ENCODE data around the gene C2orf76. TPM values are rescaled to one million over a fixed set of nuclear protein-coding genes. Genes with fewer than 3 reads are reported as not detected.

C2orf76 gene
- total RNA-seq, 1 experiment from 2014 or later = 5.7 TPM

DNA sequence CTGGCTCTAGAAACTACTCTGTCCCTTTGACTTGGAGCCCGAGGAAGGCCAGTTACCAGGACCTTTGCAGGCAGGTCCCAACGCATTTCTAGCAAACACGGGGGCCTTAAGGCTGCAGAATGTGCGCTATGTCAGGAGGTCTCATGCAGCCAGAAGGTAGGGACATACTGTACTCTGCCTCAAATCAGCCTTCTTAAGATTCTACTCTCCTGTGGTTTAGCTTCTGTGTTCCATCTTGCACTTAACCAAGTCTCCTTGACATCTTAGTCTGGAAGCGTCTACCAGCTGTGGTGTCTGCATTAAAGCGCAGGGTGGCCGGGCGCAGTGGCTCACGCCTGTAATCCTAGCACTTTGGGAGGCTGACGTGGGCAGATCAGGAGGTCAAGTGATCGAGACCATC lies 77.5 kb downstream of the C2orf76 start:
- Histone ChIP-seq H3K4ac (ENCODE audit: low read depth, low read length) (no peak overlapping the region), H4K8ac (replicated peaks; ENCODE audit: insufficient read length, low read depth, low read length) (no peak overlapping the region), H2AK5ac (ENCODE audit: insufficient read length, low read length) (no peak overlapping the region), H2BK20ac (ENCODE audit: low read depth, low read length, poor library complexity, severe bottlenecking) (no peak overlapping the region), H3K23me2 (ENCODE audit: insufficient read length, low read depth, low read length, poor library complexity, severe bottlenecking) (no peaks in the 10 kb centered on the region), H2AFZ (ENCODE audit: low read length) (no peak overlapping the region), H2BK5ac (ENCODE audit: insufficient read length, low read length) (no peak overlapping the region), H3K4me1 (ENCODE audit: insufficient read depth, low read length) (no peaks in the 10 kb centered on the region), H3T11ph (ENCODE audit: low read length) (no peak overlapping the region), H3K27me3 (ENCODE audit: insufficient read depth, low read length) (no peaks in the 10 kb centered on the region), H3K18ac (ENCODE audit: insufficient read length, low read depth, low read length) (no peak overlapping the region), H4K5ac (ENCODE audit: insufficient read length, low read depth, low read length) (no peak overlapping the region), H3K4me2 (ENCODE audit: insufficient read depth, insufficient read length, low read length) (no peak overlapping the region), H4K91ac (ENCODE audit: insufficient read length, low read depth, low read length) (no peak overlapping the region), H3K9ac (ENCODE audit: extremely low read depth, insufficient read length, low read length) (no peak overlapping the region), H3K56ac (ENCODE audit: insufficient read length, low read depth, low read length) (no peak overlapping the region), H3K79me1 (ENCODE audit: insufficient read depth, low read depth, low read length, poor library complexity, severe bottlenecking) (no peaks in the 10 kb centered on the region), H2BK15ac (ENCODE audit: low read depth, low read length) (no peak overlapping the region), H4K20me1 (ENCODE audit: control insufficient read depth, insufficient read depth, insufficient read length) (no peaks in the 10 kb centered on the region), H3K23ac (ENCODE audit: insufficient read length, low read depth, low read length) (no peak overlapping the region), H3K9me3 (ENCODE audit: control insufficient read depth, low read depth, low read length) (no peaks in the 10 kb centered on the region), H3K27ac (ENCODE audit: insufficient read length, low read depth, low read length) (no peak overlapping the region), H2BK12ac (ENCODE audit: insufficient read length, low read depth, low read length) (no peak overlapping the region), H2BK120ac (ENCODE audit: low read depth, low read length, poor library complexity, severe bottlenecking) (no peak overlapping the region), H3K79me2 (ENCODE audit: insufficient read depth, low read length) (no peaks in the 10 kb centered on the region), H3K14ac (ENCODE audit: insufficient read depth, low read length) (no peak overlapping the region)
- no peaks in the 10 kb centered on the region; a peak in 1 of 7 replicates for H3K36me3 Mint-ChIP-seq (ENCODE audit: insufficient read depth in 1 of 3, low read depth in 3 of 3)
- no CpG with 5 or more reads among the region's 11 CpGs for WGBS (ENCODE audit: extremely low coverage, insufficient read length, low lambda C conversion rate)
- no peak for DNase-seq
- TF ChIP-seq, protein P1, sequence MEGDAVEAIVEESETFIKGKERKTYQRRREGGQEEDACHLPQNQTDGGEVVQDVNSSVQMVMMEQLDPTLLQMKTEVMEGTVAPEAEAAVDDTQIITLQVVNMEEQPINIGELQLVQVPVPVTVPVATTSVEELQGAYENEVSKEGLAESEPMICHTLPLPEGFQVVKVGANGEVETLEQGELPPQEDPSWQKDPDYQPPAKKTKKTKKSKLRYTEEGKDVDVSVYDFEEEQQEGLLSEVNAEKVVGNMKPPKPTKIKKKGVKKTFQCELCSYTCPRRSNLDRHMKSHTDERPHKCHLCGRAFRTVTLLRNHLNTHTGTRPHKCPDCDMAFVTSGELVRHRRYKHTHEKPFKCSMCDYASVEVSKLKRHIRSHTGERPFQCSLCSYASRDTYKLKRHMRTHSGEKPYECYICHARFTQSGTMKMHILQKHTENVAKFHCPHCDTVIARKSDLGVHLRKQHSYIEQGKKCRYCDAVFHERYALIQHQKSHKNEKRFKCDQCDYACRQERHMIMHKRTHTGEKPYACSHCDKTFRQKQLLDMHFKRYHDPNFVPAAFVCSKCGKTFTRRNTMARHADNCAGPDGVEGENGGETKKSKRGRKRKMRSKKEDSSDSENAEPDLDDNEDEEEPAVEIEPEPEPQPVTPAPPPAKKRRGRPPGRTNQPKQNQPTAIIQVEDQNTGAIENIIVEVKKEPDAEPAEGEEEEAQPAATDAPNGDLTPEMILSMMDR (conservative IDR thresholded peaks at IDR 0.05) = no peak
- peaks cover 7 to 9% of the 10 kb centered on the region in 2 experiments for H3K4me1 Mint-ChIP-seq
- no peaks in the 10 kb centered on the region for H3K9me3 Mint-ChIP-seq
- peaks cover 9% of the 10 kb centered on the region for H3K27me3 Mint-ChIP-seq (ENCODE audit: low read depth)
- no peak overlapping the region for H3K4me3 Mint-ChIP-seq
- no peak overlapping the region for H3K27ac Mint-ChIP-seq

Measured in H9 (cell line).